Ureter (tissue), 1 donor: Measurements from ENCODE around the gene MAP1B. TPM values are rescaled to one million over a fixed set of nuclear protein-coding genes. Genes with fewer than 3 reads are reported as not detected.
"Not testable (repeated sequence)": the region's sequence is repeated elsewhere in the genome, so short reads cannot be mapped to it uniquely, and the experiment has no call there.

Experiments used
- DNase-seq: peaks from one replicate; pipeline ENCODE4 v3.0.0-alpha.2; 2020; ENCODE audit warnings: low spot score
- total RNA-seq: library from RNA; stranded (reverse); gene quantifications from one replicate; pipeline ENCODE4 v1.2.4, GENCODE V29; 2023
- donor health status: DM: yes; HTN: yes; CAD: no.

The MAP1B gene
- 128 TPM for total RNA-seq

- DNase-seq, result peak; percentile 60
These were observed at the start of gene MAP1B for GRCh38 chr5:72107131-72107900. TSS of gene MAP1B (plus strand) at chr5:72107475. CDS start at chr5:72107532, 57 bp downstream.

GRCh38 chr5:72057816-72058215 lies 49.5 kb upstream of the MAP1B start:
- no peak for DNase-seq

- DNase-seq, result no peak
These were observed 44.0 kb upstream of the MAP1B start for GRCh38 chr5:72063219-72063819.

GRCh38 chr5:72064801-72065570 lies 42.3 kb upstream of the MAP1B start:
- no peak for DNase-seq

- no peak for DNase-seq
These were observed 41.5 kb upstream of the MAP1B start for GRCh38 chr5:72065751-72066255.

- DNase-seq, result no peak
These were observed 40.6 kb upstream of the MAP1B start for GRCh38 chr5:72066705-72067107.

- DNase-seq, result no peak
These were observed 39.4 kb upstream of the MAP1B start for GRCh38 chr5:72067682-72068470.

- DNase-seq, result no peak
These were observed 36.7 kb upstream of the MAP1B start for GRCh38 chr5:72070529-72070928.

GRCh38 chr5:72071906-72072305 lies 35.4 kb upstream of the MAP1B start:
- no peak for DNase-seq

- no peak for DNase-seq
These were observed 33.0 kb upstream of the MAP1B start for GRCh38 chr5:72074251-72074650.

- no peak for DNase-seq
These were observed 31.8 kb upstream of the MAP1B start for GRCh38 chr5:72075461-72075860.

- no peak for DNase-seq
These were observed 30.5 kb upstream of the MAP1B start for GRCh38 chr5:72076621-72077300.

GRCh38 chr5:72077390-72077789 lies 29.9 kb upstream of the MAP1B start:
- DNase-seq, result no peak

- DNase-seq, result no peak
These were observed 28.0 kb upstream of the MAP1B start for GRCh38 chr5:72079288-72079687.

GRCh38 chr5:72082048-72082447 lies 25.2 kb upstream of the MAP1B start:
- DNase-seq, result no peak

GRCh38 chr5:72084876-72085275 lies 22.4 kb upstream of the MAP1B start:
- no peak for DNase-seq

GRCh38 chr5:72085319-72085718 lies 22.0 kb upstream of the MAP1B start:
- DNase-seq, result no peak

GRCh38 chr5:72089713-72090112 lies 17.6 kb upstream of the MAP1B start:
- not testable (repeated sequence) for DNase-seq

GRCh38 chr5:72092074-72092473 lies 15.2 kb upstream of the MAP1B start:
- DNase-seq, result no peak

GRCh38 chr5:72093217-72093616 lies 14.1 kb upstream of the MAP1B start:
- no peak for DNase-seq

GRCh38 chr5:72093824-72094223 lies 13.5 kb upstream of the MAP1B start:
- DNase-seq, result no peak
